ENCODE measurements around the gene PLCB1.

DNA sequence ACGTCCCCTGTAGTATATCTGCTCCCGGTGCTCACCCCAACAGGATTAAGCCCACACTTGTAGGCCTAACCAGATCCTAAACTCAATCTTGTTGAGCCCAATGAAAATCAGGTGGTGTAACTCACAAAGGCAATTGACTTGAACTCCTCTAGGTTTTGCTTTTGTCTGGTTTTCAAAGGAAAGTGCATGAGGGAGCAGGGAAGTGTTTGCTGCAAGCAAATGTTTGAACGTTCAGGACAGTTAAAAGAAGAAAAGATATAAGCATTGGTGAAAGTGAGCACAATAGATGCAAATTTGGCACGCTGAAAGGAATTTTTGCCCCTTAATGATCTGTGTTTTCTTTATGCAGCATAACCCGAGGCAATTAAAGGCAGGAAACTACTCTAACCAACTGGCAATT, 212.6 kb downstream of the PLCB1 start:
- no peak for TF ChIP-seq POLR2A (IDR thresholded peaks at IDR 0.05)
- no peak for TF ChIP-seq CTCF (IDR thresholded peaks at IDR 0.05)

All from Peyer's patch (tissue), 4 donors.